Panc1 (cell line): Measurements from ENCODE around the gene TSPAN4. TPM values are rescaled to one million over a fixed set of nuclear protein-coding genes. Genes with fewer than 3 reads are reported as not detected.

Experiments
- ATAC-seq: fragments of 200-7000 bp; cut with Tn5 transposase; 2 replicates; pipeline ENCODE4 v1.9.1; 2020; ENCODE audit warnings: mild to moderate bottlenecking, moderate library complexity
- BruUV-seq: library from RNA; stranded (reverse); fragments of 400-500 nt; replicated peaks from 2 replicates; lab custom pipeline; 2021; lab: Mats Ljungman, UMichigan
- CTCF ChIA-PET: fragments of 300-600 bp; sonication (Branson Sonifier 250); formaldehyde crosslinking; loops from one replicate; lab custom pipeline; 2022; ENCODE audit warnings: antibody characterized with exemption; lab: Charles Lee
- POLR2A ChIA-PET: fragments of 300-600 bp; sonication (Branson Sonifier 250); formaldehyde crosslinking; loops from one replicate; lab custom pipeline; 2022; ENCODE audit warnings: antibody characterized with exemption; lab: Charles Lee
- DNase-seq: peaks from one replicate; pipeline ENCODE4 v3.0.0-alpha.2; 2010; ENCODE audit warnings: low read depth, low spot score
- H3K27ac ChIP-seq: 2 replicates; pipeline ENCODE4 v1.5.1; 2011; ENCODE audit warnings: mild to moderate bottlenecking, low read length, inconsistent platforms
- H3K27me3 ChIP-seq: fragments of 200-500 bp; sonication (Bioruptor generic); 2 replicates; pipeline ENCODE4 v1.6.0; 2014; ENCODE audit warnings: low read length, inconsistent platforms; ENCODE audit not compliant: control insufficient read depth, insufficient read depth
- H3K36me3 ChIP-seq: fragments of 200-500 bp; sonication (Bioruptor generic); 2 replicates; pipeline ENCODE4 v1.5.1; 2014; ENCODE audit warnings: inconsistent platforms, mild to moderate bottlenecking, low read length, moderate library complexity; ENCODE audit not compliant: control insufficient read depth, insufficient read depth
- H3K4me1 ChIP-seq: 2 replicates; pipeline ENCODE4 v1.5.1; 2011; ENCODE audit warnings: inconsistent platforms, mild to moderate bottlenecking, low read length, moderate library complexity; ENCODE audit not compliant: control insufficient read depth, insufficient read depth
- H3K4me3 ChIP-seq, 2 experiments: 2 replicates each; pipeline ENCODE4 v1.5.1; 2011 to 2012; ENCODE audit warnings: low read depth in 2 of 2, low read length in 2 of 2, mild to moderate bottlenecking in 2 of 2, inconsistent platforms in 1 of 2, moderate library complexity in 1 of 2
- H3K9me3 ChIP-seq: fragments of 200-500 bp; sonication (Bioruptor generic); 2 replicates; pipeline ENCODE4 v1.5.1; 2014; ENCODE audit warnings: low read depth, mild to moderate bottlenecking, inconsistent platforms, low read length, moderate library complexity; ENCODE audit not compliant: control insufficient read depth, insufficient read depth
- CTCF ChIP-seq: fragments of 450-650 bp; IDR thresholded peaks from 2 replicates; pipeline ENCODE4 v1.5.1; 2017; ENCODE audit warnings: mild to moderate bottlenecking
- POLR2AphosphoS5 ChIP-seq: IDR thresholded peaks from 2 replicates; pipeline ENCODE4 v1.6.1; 2012; ENCODE audit warnings: mild to moderate bottlenecking, low read depth, low read length, moderate library complexity
- REST ChIP-seq, 2 experiments: IDR thresholded peaks; 2 replicates each; pipeline ENCODE4 v1.6.1; 2011 to 2012; ENCODE audit warnings: low read depth in 2 of 2, control low read depth in 1 of 2, low read length in 1 of 2, mild to moderate bottlenecking in 1 of 2, moderate library complexity in 1 of 2; ENCODE audit not compliant: insufficient read depth in 1 of 2
- SIN3A ChIP-seq: IDR thresholded peaks from 2 replicates; pipeline ENCODE4 v1.6.1; 2012; ENCODE audit warnings: low read depth, mild to moderate bottlenecking, low read length, moderate library complexity, borderline replicate concordance; ENCODE audit not compliant: insufficient read depth
- TCF7L2 ChIP-seq: IDR thresholded peaks from 2 replicates; pipeline ENCODE4 v1.6.1; 2011; ENCODE audit warnings: mild to moderate bottlenecking, low read depth, low read length, inconsistent platforms
- in situ Hi-C: cut with HindIII; loops from 2 replicates; pipeline ENCODE4 v1.10.0; 2016; ENCODE audit warnings: low sequenced_read_pairs, low pct_unique_long_range_greater_than_20kb
- intact Hi-C: fragments of 100-400 bp; cut with micrococcal nuclease; formaldehyde crosslinking; loops from one replicate; pipeline ENCODE4 v1.10.0; 2022; ENCODE audit not compliant: unreplicated experiment
- total RNA-seq: library from RNA; stranded (reverse); gene quantifications from one replicate; pipeline ENCODE4 v1.2.1, GENCODE V29; 2021; ENCODE audit not compliant: unreplicated experiment

Gene TSPAN4
- total RNA-seq, 1 experiment from 2014 or later: 187 TPM

- TF ChIP-seq REST (IDR thresholded peaks at IDR 0.05; ENCODE audit: insufficient read depth in 1 of 2, low read depth in 2 of 2, low read length in 1 of 2): no peak
- no peak for TF ChIP-seq TCF7L2
- TF ChIP-seq CTCF: no peak
- no peak for TF ChIP-seq SIN3A
- TF ChIP-seq POLR2AphosphoS5: no peak
- no TSS peak for BruUV-seq
- ATAC-seq: no peak
- in situ Hi-C loops (no loop called here), intact Hi-C loops (no loop called here)
- Histone ChIP-seq H3K36me3 (peaks cover 3% of the 10 kb centered on the region; the same call in 1 of the 2 replicates), H3K9me3 (no peaks in the 10 kb centered on the region), H3K4me1 (peaks cover 42% of the 10 kb centered on the region), H3K4me3 (no peak overlapping the region), H3K27me3 (no peaks in the 10 kb centered on the region), H3K27ac (no peak overlapping the region)
- CTCF ChIA-PET: no interaction called here
- DNase-seq: no peak
- POLR2A ChIA-PET: no interaction called here
These were observed 12.1 kb downstream of the TSPAN4 start for GRCh38 chr11:854601-855329.

- H3K27ac ChIP-seq: no peak overlapping the region
- ChIA-PET POLR2A (no interaction called here), CTCF (no interaction called here)
- H3K36me3 ChIP-seq: 0 out of 2 replicates have a peak, but pooled peaks cover under 1% of the 10 kb centered on the region
- BruUV-seq: no TSS peak
- H3K4me1 ChIP-seq: peaks cover 47% of the 10 kb centered on the region
- TF ChIP-seq SIN3A (no peak), POLR2AphosphoS5 (no peak), REST (IDR thresholded peaks at IDR 0.05; ENCODE audit: insufficient read depth in 1 of 2, low read depth in 2 of 2, low read length in 1 of 2) (no peak), TCF7L2 (no peak), CTCF (no peak)
- DNase-seq: no peak
- H3K27me3 ChIP-seq: no peaks in the 10 kb centered on the region
- in situ Hi-C loops (no loop called here), intact Hi-C loops (no loop called here)
- no peak overlapping the region for H3K4me3 ChIP-seq
- ATAC-seq: no peak
- no peaks in the 10 kb centered on the region for H3K9me3 ChIP-seq
These were observed 12.7 kb downstream of the TSPAN4 start for GRCh38 chr11:855330-855674.
